Hematopoietic multipotent progenitor cell treated with erythropoietin and hydrocortisone succinate and interleukin-3 and kit ligand, for 4 days (in vitro differentiated cells): ENCODE data around the gene CXCL16.

Source experiments
- DNase-seq: peaks from one replicate; pipeline ENCODE4 v3.0.0-alpha.2; 2015

Gene CXCL16

DNA sequence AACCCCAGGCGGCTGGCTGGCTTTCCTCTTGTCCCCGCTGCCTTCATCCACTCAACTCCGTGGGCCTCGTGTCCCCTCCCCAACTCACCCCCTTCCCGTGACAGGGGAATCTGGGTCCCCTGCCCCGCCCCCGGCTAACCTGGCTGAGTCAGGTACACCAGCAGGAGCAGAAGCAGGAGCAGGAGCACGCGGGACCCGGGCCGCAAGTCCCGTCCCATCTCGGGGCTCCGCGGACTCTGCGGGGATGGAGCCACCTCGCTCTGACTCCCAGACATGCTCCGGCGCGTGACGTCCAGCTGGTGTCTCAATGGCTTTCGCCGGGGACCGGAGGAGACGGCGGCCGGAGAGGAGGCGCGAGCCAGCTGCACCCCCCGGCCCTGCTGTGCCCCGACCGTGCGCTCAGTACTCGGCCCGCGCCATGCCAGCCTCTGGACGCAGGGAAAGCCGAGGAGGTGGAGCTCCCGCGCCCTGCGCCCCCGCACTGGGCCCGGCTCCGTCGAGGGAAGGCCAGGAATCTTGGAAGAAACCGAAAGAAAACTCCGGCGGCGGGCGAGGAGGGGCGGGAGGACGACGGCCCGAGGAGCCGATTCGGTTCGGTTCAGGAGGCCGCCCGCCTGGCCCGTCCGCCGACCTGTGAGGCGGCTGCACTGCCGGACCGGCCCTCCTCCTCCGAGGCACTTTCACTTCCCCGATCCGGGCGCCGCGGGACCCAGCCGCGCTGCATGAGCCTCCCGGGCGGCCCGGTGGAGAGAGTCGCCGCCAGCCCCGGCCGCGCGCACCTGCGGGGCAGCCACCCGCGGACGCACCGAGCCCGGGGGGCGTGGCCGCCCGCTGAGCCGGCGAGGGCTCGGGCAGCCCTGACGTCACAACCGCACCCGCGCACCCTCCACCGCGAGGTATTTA lies at the start of gene CXCL16, which contains the start of gene ZMYND15:
TSS of gene CXCL16 (minus strand) at position 807 of the 903 bp plus-strand sequence. CDS start at position 218, 589 bp downstream.
TSS of gene ZMYND15 (plus strand) at position 712 of the 903 bp plus-strand sequence. CDS start 716 bp downstream, outside the sequence.
- peak; percentile 32 for DNase-seq

DNA sequence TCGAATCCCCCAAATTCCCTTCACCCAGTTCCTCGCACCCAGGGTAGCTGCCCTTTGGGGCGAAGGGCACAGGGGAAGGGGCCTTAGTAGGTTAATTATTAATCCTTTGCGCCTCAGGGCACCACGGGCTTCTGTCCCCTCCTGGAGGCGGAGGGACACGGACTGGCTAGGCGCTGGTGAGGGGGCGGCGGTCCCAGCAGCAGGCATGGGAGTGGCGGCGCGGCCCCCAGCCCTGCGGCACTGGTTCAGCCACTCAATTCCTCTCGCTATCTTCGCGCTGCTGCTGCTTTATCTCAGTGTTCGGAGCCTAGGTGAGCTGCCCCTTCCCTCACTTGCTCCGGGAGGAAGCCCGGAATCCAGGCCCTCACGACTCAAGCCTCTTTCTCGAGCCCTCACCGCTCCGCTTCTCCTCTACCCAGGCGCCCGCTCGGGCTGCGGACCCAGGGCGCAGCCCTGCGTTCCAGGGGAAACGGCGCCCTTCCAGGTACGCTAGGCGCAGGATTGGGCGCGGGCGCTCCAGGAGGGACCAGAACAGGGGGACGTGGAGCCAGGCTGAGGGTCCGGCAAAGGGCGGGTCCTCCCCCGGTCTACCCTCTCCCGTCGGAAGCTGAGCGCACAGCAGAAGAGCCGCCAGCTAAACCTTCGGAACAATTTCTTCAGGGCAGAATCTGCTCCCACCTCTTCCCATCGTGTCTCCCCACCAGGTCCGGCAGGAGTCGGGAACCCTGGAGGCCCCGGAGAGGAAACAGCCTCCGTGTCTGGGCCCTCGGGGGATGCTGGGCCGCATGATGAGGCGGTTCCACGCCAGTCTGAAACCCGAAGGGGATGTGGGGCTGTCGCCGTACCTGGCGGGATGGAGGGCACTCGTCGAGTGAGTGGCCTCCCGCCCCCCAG lies 49.3 kb upstream of the CXCL16 start, which contains the start of gene GLTPD2:
TSS of gene GLTPD2 (plus strand) at position 158 of the 894 bp plus-strand sequence. CDS start at position 206, 48 bp downstream.
- DNase-seq = no peak

- DNase-seq = no peak
These were observed 48.6 kb upstream of the CXCL16 start for GRCh38 chr17:4788159-4788806.

- no peak for DNase-seq
These were observed 46.8 kb upstream of the CXCL16 start for GRCh38 chr17:4786516-4786915.

GRCh38 chr17:4786106-4786511 lies 46.4 kb upstream of the CXCL16 start, which contains the start of gene VMO1:
Gene VMO1, minus strand, starts transcription at chr17:4786364. Its CDS starts 12 bp downstream, at chr17:4786352.
- no peak for DNase-seq

- no peak for DNase-seq
These were observed 45.8 kb upstream of the CXCL16 start for GRCh38 chr17:4785311-4786105.

GRCh38 chr17:4782652-4783051 lies 42.9 kb upstream of the CXCL16 start:
- DNase-seq = peak; percentile 32

GRCh38 chr17:4780325-4780955 lies 40.7 kb upstream of the CXCL16 start:
- no peak for DNase-seq

DNA sequence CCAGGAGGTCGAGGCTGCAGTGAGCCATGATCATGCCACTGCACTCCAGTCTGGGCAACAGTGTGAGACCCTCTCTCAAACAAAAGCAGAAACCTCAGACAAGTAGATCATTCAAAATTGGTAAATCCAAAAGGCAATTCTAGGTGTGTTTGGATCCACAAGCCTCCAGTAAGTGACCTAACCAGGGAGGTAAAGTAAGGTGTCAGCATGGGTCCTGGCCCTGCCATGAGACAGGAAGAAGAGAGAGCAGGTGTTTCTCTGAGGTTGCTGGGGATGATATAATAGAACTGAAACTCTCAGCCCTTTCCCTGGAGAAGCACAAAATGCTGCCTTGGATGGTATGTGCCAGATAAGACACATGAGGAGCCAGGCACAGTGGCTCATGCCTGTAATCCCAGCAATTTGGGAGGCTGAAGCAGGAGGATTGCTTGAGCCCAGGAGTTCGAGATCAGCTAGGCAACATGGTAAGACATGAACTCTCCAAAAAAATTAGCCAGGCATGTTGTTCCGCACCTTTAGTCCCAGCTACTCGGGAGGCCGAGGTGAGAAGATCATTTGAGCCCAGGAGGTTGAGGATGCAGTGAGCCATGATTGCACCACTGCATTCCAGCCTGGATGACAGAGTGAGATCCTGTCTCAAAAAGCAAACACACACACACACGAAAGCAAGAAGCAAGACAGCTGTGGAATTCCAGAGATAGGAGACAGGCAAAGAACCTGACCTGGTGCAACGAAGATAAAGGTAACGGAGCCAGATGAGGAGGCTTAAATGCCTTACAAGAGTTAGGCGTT lies 38.4 kb upstream of the CXCL16 start:
- DNase-seq = no peak

DNA sequence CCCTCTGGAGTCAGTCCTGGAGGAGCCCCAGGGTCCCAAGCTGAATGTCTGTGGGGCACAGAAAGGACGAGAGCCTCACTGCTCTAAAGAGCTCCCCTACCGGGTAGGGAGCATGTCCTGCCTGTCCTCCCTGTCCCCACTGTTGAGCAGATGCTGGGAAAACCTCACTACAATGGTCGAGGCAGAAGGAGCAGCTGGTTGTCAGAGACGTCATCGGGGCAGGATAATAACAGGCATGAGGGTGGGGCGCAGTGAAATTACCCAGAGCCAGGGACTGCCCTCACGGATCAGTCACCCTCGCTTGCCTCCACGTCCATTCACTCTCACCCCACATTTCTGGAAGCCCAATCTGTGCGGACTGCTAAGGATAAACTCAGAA lies 32.5 kb upstream of the CXCL16 start:
- no peak for DNase-seq

- no peak for DNase-seq
These were observed 31.9 kb upstream of the CXCL16 start, which contains the start of gene TM4SF5 for GRCh38 chr17:4771519-4772234. Gene TM4SF5, plus strand, starts transcription at chr17:4771886. Its CDS starts 37 bp downstream, at chr17:4771923.

DNA sequence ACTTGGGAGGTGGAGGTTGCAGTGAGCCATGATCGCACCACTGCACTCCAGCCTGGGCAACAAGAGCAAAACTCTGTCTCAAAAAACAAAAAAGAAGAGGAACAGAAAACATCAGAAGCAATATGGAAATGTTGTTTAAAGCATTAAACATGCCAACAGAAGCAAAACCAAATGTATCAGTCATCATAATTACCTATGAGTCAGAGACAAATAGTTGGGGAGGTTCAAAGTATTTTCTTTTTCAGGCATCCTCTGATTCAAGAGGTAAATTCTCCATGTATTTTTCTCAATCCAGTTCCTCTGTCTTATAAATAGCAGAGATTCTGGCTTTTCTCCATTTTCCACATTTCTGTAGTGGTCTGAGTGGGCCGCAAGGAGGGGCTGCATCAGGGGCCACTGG lies 29.9 kb upstream of the CXCL16 start:
- DNase-seq = no peak

- DNase-seq = no peak
These were observed 28.6 kb upstream of the CXCL16 start for GRCh38 chr17:4768298-4768697.

DNA sequence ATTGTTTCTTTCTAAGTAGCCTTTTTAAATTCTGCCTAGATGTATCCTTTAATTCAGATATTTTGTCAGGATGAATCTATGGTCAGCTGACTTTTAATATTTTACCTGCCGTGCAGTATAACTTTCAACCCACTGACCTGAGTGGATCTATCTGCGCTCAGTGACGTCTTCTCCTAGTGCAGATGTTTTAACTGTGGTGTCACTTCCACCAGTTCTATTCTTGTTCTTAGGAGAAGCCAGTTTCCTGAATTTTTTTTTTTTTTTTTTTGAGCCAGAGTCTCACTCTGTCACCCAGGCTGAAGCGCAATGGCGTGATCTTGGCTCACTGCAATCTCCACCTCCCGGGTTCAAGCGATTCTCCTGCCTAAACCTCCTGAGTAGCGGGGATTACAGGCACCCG lies 27.0 kb upstream of the CXCL16 start:
- no peak for DNase-seq

DNA sequence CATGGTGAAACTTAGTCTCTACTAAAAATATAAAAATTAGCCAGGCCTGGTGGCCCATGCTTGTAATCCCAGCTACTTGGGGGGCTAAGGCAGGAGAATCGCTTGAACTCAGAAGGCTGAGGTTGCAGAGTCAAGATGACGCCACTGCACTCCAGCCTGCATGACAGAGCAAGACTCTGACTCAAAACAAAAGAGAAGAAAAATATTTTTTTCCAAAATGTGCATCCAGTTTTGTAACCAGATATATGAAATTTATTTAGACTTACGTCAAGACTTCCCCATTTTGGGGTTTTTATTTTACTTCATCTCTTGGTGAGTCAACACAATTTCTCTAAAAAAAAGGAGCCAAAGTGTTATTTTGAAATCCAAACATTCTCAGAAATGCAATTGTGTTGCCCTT lies 26.5 kb upstream of the CXCL16 start:
- DNase-seq = peak; percentile 57

GRCh38 chr17:4764595-4764994 lies 24.9 kb upstream of the CXCL16 start:
- DNase-seq = peak; percentile 35

DNA sequence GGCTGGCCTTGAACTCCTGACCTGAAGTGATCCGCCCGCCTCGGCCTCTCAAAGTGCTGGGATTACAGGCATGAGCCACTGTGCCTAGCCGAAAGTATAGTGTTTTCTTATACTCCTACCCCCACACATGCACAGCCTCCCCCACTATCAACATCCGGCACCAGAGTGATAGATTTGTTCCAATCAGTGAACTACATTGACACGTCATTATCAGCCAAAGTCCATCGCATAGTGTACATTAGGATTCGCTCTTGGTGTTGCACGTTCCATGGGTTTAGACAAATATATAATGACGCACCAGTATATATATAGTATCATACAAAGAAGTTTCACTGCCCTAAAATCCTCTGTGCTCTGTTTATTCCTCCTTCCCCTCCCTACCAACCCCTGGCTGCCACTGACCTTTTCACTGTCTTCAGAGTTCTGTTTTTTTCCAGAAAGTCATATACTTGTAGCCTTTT lies 20.1 kb upstream of the CXCL16 start:
- DNase-seq = no peak

- DNase-seq = no peak
These were observed 13.7 kb upstream of the CXCL16 start for GRCh38 chr17:4753392-4753791.

GRCh38 chr17:4751932-4752331 lies 12.2 kb upstream of the CXCL16 start:
- DNase-seq = no peak

GRCh38 chr17:4750606-4751005 lies 10.9 kb upstream of the CXCL16 start:
- no peak for DNase-seq
